ENCODE measurements around the gene RAD51C.

GRCh38 chr17:58706351-58707140 lies 14.1 kb downstream of the RAD51C start:
- TF ChIP-seq CTCF (IDR thresholded peaks at IDR 0.05) (no peak), JUND (IDR thresholded peaks at IDR 0.05) (no peak), TAF1 (IDR thresholded peaks at IDR 0.05; ENCODE audit: borderline replicate concordance, low read depth, low read length) (no peak), EZH2phosphoT487 (IDR thresholded peaks at IDR 0.05; ENCODE audit: borderline replicate concordance, low read depth) (no peak)
- TF ChIP-seq, protein P1, sequence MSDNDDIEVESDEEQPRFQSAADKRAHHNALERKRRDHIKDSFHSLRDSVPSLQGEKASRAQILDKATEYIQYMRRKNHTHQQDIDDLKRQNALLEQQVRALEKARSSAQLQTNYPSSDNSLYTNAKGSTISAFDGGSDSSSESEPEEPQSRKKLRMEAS (IDR thresholded peaks at IDR 0.05; ENCODE audit: low read depth), result no peak
